AG04450 (cell line): ENCODE data around the gene ANKRD6. TPM values are rescaled to one million over a fixed set of nuclear protein-coding genes. Genes with fewer than 3 reads are reported as not detected.

Experiments used
- CTCF ChIA-PET: fragments of 300-600, 350-600 bp; formaldehyde crosslinking; extraction: SDS; loops from one replicate; lab custom pipeline; 2022; ENCODE audit warnings: antibody characterized with exemption, inconsistent platforms; lab: Charles Lee
- POLR2A ChIA-PET: fragments of 350-600 bp; formaldehyde crosslinking; extraction: SDS; loops from one replicate; lab custom pipeline; 2021; ENCODE audit warnings: antibody characterized with exemption, inconsistent platforms; lab: Yijun Ruan, JAX
- DNase-seq: peaks from one replicate; pipeline ENCODE4 v3.0.0-alpha.2; 2011; ENCODE audit warnings: low read depth, low spot score
- H3K27ac ChIP-seq: one replicate; pipeline ENCODE4 v1.5.1; 2012; ENCODE audit warnings: low read depth, low read length, control low read depth
- H3K27me3 ChIP-seq: one replicate; pipeline ENCODE4 v1.6.0; 2012; ENCODE audit warnings: low read length; ENCODE audit not compliant: control insufficient read depth, insufficient read depth
- H3K4me3 ChIP-seq: 2 replicates; pipeline ENCODE4 v1.5.1; 2011; ENCODE audit warnings: mild to moderate bottlenecking, low read depth, low read length, control low read depth
- H3K9me3 ChIP-seq: 2 replicates; pipeline ENCODE4 v1.5.1; 2012; ENCODE audit warnings: low read length; ENCODE audit not compliant: control insufficient read depth, insufficient read depth
- polyA plus RNA-seq: library from polyadenylated mRNA; depleted of rRNA; stranded (reverse); fragments of >200 nt; gene quantifications from 2 replicates; pipeline ENCODE4 v1.2.3, GENCODE V29; 2011
- TF ChIP-seq, protein P1 (sequence below): IDR thresholded peaks from 2 replicates; pipeline ENCODE4 v1.5.1; 2011; ENCODE audit warnings: low read depth, low read length, control low read depth, inconsistent platforms

ANKRD6 gene
- polyA plus RNA-seq, 1 experiment: 0.10 TPM

- H3K27me3 ChIP-seq: no peaks in the 10 kb centered on the region
- TF ChIP-seq, protein P1, sequence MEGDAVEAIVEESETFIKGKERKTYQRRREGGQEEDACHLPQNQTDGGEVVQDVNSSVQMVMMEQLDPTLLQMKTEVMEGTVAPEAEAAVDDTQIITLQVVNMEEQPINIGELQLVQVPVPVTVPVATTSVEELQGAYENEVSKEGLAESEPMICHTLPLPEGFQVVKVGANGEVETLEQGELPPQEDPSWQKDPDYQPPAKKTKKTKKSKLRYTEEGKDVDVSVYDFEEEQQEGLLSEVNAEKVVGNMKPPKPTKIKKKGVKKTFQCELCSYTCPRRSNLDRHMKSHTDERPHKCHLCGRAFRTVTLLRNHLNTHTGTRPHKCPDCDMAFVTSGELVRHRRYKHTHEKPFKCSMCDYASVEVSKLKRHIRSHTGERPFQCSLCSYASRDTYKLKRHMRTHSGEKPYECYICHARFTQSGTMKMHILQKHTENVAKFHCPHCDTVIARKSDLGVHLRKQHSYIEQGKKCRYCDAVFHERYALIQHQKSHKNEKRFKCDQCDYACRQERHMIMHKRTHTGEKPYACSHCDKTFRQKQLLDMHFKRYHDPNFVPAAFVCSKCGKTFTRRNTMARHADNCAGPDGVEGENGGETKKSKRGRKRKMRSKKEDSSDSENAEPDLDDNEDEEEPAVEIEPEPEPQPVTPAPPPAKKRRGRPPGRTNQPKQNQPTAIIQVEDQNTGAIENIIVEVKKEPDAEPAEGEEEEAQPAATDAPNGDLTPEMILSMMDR: no peak
- ChIA-PET CTCF (no interaction called here), POLR2A (no interaction called here)
- DNase-seq: no peak
- H3K9me3 ChIP-seq: no peaks in the 10 kb centered on the region
- H3K27ac ChIP-seq: no peak overlapping the region
- no peak overlapping the region for H3K4me3 ChIP-seq
Measured at GRCh38 chr6:89643406-89643805, 210.5 kb downstream of the ANKRD6 start.

- CTCF ChIA-PET: no interaction called here
- Histone ChIP-seq H3K27ac (no peak overlapping the region), H3K9me3 (no peaks in the 10 kb centered on the region), H3K4me3 (no peak overlapping the region), H3K27me3 (no peaks in the 10 kb centered on the region)
- TF ChIP-seq, protein P1: no peak
- POLR2A ChIA-PET: no interaction called here
- no peak for DNase-seq
Measured at GRCh38 chr6:89644864-89645263, 211.9 kb downstream of the ANKRD6 start.

DNA sequence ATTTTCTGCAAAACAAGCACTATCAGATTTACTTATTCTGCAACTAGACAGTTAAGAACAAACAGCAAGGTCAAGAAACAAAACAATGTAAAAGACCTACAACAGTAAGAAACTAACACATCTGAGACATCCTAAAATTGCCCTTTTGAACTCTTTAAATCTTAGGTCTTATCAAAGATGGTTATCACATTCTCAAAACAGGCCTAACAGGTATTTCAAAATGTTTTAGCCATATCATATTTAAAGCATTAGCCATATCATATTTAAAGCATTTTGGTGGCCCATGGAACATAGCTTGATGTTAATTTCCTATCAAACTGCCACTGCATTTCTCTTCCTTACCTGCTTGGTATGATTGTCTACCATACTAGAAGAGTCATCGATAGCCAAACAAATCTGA lies 216.7 kb downstream of the ANKRD6 start:
- CTCF ChIA-PET: no interaction called here
- TF ChIP-seq, protein P1: no peak

GRCh38 chr6:89650579-89650978 lies 217.6 kb downstream of the ANKRD6 start:
- Histone ChIP-seq H3K9me3 (no peaks in the 10 kb centered on the region), H3K4me3 (no peak overlapping the region), H3K27me3 (no peaks in the 10 kb centered on the region), H3K27ac (no peak overlapping the region)
- DNase-seq: no peak
- CTCF ChIA-PET: no interaction called here
- TF ChIP-seq, protein P1: no peak
- POLR2A ChIA-PET: no interaction called here

More for the DNA sequence above, 216.7 kb downstream of the ANKRD6 start:
- POLR2A ChIA-PET: no interaction called here
- Histone ChIP-seq H3K27ac (no peak overlapping the region), H3K4me3 (no peak overlapping the region), H3K9me3 (no peaks in the 10 kb centered on the region), H3K27me3 (no peaks in the 10 kb centered on the region)
- no peak for DNase-seq

DNA sequence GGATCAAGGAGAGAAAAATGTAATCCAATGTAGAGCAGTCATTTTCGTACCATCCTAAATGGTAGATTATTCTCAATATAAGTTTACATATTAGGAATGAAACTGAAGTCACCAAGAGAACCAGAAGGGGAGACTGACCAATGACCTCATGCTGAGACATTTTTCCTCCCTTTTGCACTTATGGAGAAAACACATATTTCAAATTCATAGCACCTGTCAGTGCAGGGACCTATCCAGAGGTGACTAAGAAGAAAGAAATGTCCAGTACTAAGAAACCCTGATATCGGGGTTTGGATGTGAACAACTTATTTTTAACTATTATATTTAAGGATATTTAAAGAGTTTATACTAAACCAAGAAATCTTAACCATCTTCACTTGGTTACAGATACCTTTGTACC lies 222.2 kb downstream of the ANKRD6 start:
- ChIA-PET CTCF (no interaction called here), POLR2A (no interaction called here)
- Histone ChIP-seq H3K4me3 (no peak overlapping the region), H3K27ac (no peak overlapping the region), H3K9me3 (no peaks in the 10 kb centered on the region), H3K27me3 (no peaks in the 10 kb centered on the region)
- DNase-seq: no peak
- TF ChIP-seq, protein P1: no peak
